Activated T-helper 1 cell treated with anti-CD3 and anti-CD28 coated beads, Interleukin-12 subunit alpha, Interleukin-12 subunit beta, Interleukin-2, Interleukin-4 antibody, amounts not matched to agents 30 ng/mL and 10 ng/mL and 1 ng/mL, durations not matched to agents 14 hours and 24 hours and 36 hours (primary cell): ENCODE measurements around the gene EFCAB9. TPM values are rescaled to one million over a fixed set of nuclear protein-coding genes. Genes with fewer than 3 reads are reported as not detected.
"Not testable (repeated sequence)": the region's sequence is repeated elsewhere in the genome, so short reads cannot be mapped to it uniquely, and the experiment has no call there.

ENCODE experiments used
- DNase-seq: peaks from one replicate; pipeline ENCODE4 v3.0.0; 2021; ENCODE audit warnings: low spot score
- H3K27ac Mint-ChIP-seq: one replicate; pipeline ENCODE4 v1.8.0; 2021; ENCODE audit warnings: mild to moderate bottlenecking, mixed read lengths
- H3K27me3 Mint-ChIP-seq: one replicate; pipeline ENCODE4 v1.8.0; 2022; ENCODE audit warnings: mild to moderate bottlenecking, moderate library complexity, mixed read lengths; ENCODE audit not compliant: insufficient read depth
- H3K36me3 Mint-ChIP-seq: one replicate; pipeline ENCODE4 v1.8.0; 2021; ENCODE audit warnings: low read depth, mixed read lengths
- H3K4me1 Mint-ChIP-seq: one replicate; pipeline ENCODE4 v1.8.0; 2021; ENCODE audit warnings: low read depth, mixed read lengths
- H3K4me3 Mint-ChIP-seq: one replicate; pipeline ENCODE4 v1.8.0; 2021; ENCODE audit warnings: mild to moderate bottlenecking, moderate library complexity, mixed read lengths
- H3K9me3 Mint-ChIP-seq: one replicate; pipeline ENCODE4 v1.8.0; 2021; ENCODE audit warnings: mixed read lengths
- intact Hi-C: fragments of 100-400 bp; cut with micrococcal nuclease; formaldehyde crosslinking; loops from one replicate; pipeline ENCODE4 v1.15.1; 2024
- total RNA-seq: library from RNA; stranded (reverse); gene quantifications from 2 replicates; pipeline ENCODE4 v1.2.3, GENCODE V29; 2022

Gene EFCAB9
- total RNA-seq, 1 donor from 2014 or later, result not detected

GRCh38 chr5:172155101-172155500 is 38.9 kb upstream of the EFCAB9 start:
- H3K27me3 Mint-ChIP-seq, intact Hi-C loops, H3K27ac Mint-ChIP-seq, DNase-seq, H3K9me3 Mint-ChIP-seq, H3K4me3 Mint-ChIP-seq: not testable (repeated sequence)
- Mint-ChIP-seq H3K36me3 (peaks cover 43% of the 10 kb centered on the region), H3K4me1 (peaks cover 48% of the 10 kb centered on the region)

GRCh38 chr5:172156541-172156994 is 37.4 kb upstream of the EFCAB9 start:
- Mint-ChIP-seq H3K9me3 (no peaks in the 10 kb centered on the region), H3K4me1 (peaks cover 44% of the 10 kb centered on the region), H3K4me3 (no peak overlapping the region), H3K27me3 (no peaks in the 10 kb centered on the region), H3K36me3 (peaks cover 41% of the 10 kb centered on the region), H3K27ac (no peak overlapping the region)
- DNase-seq, result no peak
- intact Hi-C loops, result no loop called here

GRCh38 chr5:172159016-172159415 is 35.0 kb upstream of the EFCAB9 start:
- H3K4me1 Mint-ChIP-seq, result peaks cover 33% of the 10 kb centered on the region
- peaks cover 27% of the 10 kb centered on the region for H3K36me3 Mint-ChIP-seq
- H3K4me3 Mint-ChIP-seq, result no peak overlapping the region

GRCh38 chr5:172160506-172160905 is 33.5 kb upstream of the EFCAB9 start:
- no peaks in the 10 kb centered on the region for H3K27me3 Mint-ChIP-seq
- H3K36me3 Mint-ChIP-seq, result peaks cover 18% of the 10 kb centered on the region

More at GRCh38 chr5:172159016-172159415, 35.0 kb upstream of the EFCAB9 start:
- H3K9me3 Mint-ChIP-seq, result no peaks in the 10 kb centered on the region
- H3K27ac Mint-ChIP-seq, result no peak overlapping the region
- H3K27me3 Mint-ChIP-seq, result no peaks in the 10 kb centered on the region
- intact Hi-C loops, result no loop called here
- DNase-seq, result no peak

GRCh38 chr5:172162323-172162986 is 31.5 kb upstream of the EFCAB9 start:
- no peak for DNase-seq
- peaks cover 13% of the 10 kb centered on the region for H3K36me3 Mint-ChIP-seq
- peak overlapping the region; percentile 20 for H3K27ac Mint-ChIP-seq
- peaks cover 29% of the 10 kb centered on the region for H3K4me1 Mint-ChIP-seq
- no peaks in the 10 kb centered on the region for H3K27me3 Mint-ChIP-seq
- no peak overlapping the region for H3K4me3 Mint-ChIP-seq
- no peaks in the 10 kb centered on the region for H3K9me3 Mint-ChIP-seq
- intact Hi-C loops, result no loop called here

More at GRCh38 chr5:172160506-172160905, 33.5 kb upstream of the EFCAB9 start:
- Mint-ChIP-seq H3K4me1 (peaks cover 26% of the 10 kb centered on the region), H3K4me3 (no peak overlapping the region), H3K27ac (peak overlapping the region; percentile 42), H3K9me3 (no peaks in the 10 kb centered on the region)
- DNase-seq, result no peak
- intact Hi-C loops, result no loop called here

GRCh38 chr5:172162987-172163343 is 31.0 kb upstream of the EFCAB9 start:
- no peaks in the 10 kb centered on the region for H3K27me3 Mint-ChIP-seq
- H3K27ac Mint-ChIP-seq, result no peak overlapping the region
- H3K4me1 Mint-ChIP-seq, result peaks cover 34% of the 10 kb centered on the region
- H3K36me3 Mint-ChIP-seq, result peaks cover 13% of the 10 kb centered on the region
- H3K9me3 Mint-ChIP-seq, result no peaks in the 10 kb centered on the region
- intact Hi-C loops, result no loop called here
- H3K4me3 Mint-ChIP-seq, result no peak overlapping the region
- DNase-seq, result no peak

GRCh38 chr5:172163346-172163745 is 30.6 kb upstream of the EFCAB9 start:
- H3K36me3 Mint-ChIP-seq, result peaks cover 13% of the 10 kb centered on the region
- H3K4me1 Mint-ChIP-seq, result peaks cover 38% of the 10 kb centered on the region
- no peak overlapping the region for H3K27ac Mint-ChIP-seq

GRCh38 chr5:172164769-172165212 is 29.2 kb upstream of the EFCAB9 start:
- DNase-seq, result no peak
- intact Hi-C loops, result no loop called here
- Mint-ChIP-seq H3K27me3 (no peaks in the 10 kb centered on the region), H3K36me3 (peaks cover 20% of the 10 kb centered on the region), H3K4me3 (no peak overlapping the region), H3K9me3 (no peaks in the 10 kb centered on the region), H3K27ac (no peak overlapping the region), H3K4me1 (peaks cover 47% of the 10 kb centered on the region)

More at GRCh38 chr5:172163346-172163745, 30.6 kb upstream of the EFCAB9 start:
- no peak for DNase-seq
- intact Hi-C loops, result no loop called here
- Mint-ChIP-seq H3K4me3 (no peak overlapping the region), H3K27me3 (no peaks in the 10 kb centered on the region), H3K9me3 (no peaks in the 10 kb centered on the region)

- DNase-seq, result no peak
- Mint-ChIP-seq H3K4me3 (no peak overlapping the region), H3K27ac (no peak overlapping the region), H3K4me1 (peaks cover 51% of the 10 kb centered on the region), H3K36me3 (peaks cover 26% of the 10 kb centered on the region), H3K27me3 (no peaks in the 10 kb centered on the region), H3K9me3 (no peaks in the 10 kb centered on the region)
- intact Hi-C loops, result no loop called here
These were observed 28.5 kb upstream of the EFCAB9 start for GRCh38 chr5:172165465-172165864.

GRCh38 chr5:172166030-172166826 is 27.7 kb upstream of the EFCAB9 start:
- Mint-ChIP-seq H3K27me3 (no peaks in the 10 kb centered on the region), H3K4me3 (no peak overlapping the region), H3K4me1 (peaks cover 54% of the 10 kb centered on the region), H3K36me3 (peaks cover 27% of the 10 kb centered on the region), H3K27ac (no peak overlapping the region), H3K9me3 (no peaks in the 10 kb centered on the region)
- intact Hi-C loops, result no loop called here
- no peak for DNase-seq

- no peak for DNase-seq
- Mint-ChIP-seq H3K27me3 (no peaks in the 10 kb centered on the region), H3K36me3 (peaks cover 21% of the 10 kb centered on the region), H3K9me3 (no peaks in the 10 kb centered on the region), H3K4me1 (peaks cover 44% of the 10 kb centered on the region), H3K27ac (no peak overlapping the region), H3K4me3 (no peak overlapping the region)
- intact Hi-C loops, result no loop called here
These were observed 26.1 kb upstream of the EFCAB9 start for GRCh38 chr5:172167895-172168294.

- Mint-ChIP-seq H3K27ac (no peak overlapping the region), H3K9me3 (no peaks in the 10 kb centered on the region), H3K27me3 (no peaks in the 10 kb centered on the region), H3K4me3 (no peak overlapping the region), H3K4me1 (peaks cover 46% of the 10 kb centered on the region), H3K36me3 (peaks cover 21% of the 10 kb centered on the region)
- no peak for DNase-seq
- intact Hi-C loops, result no loop called here
These were observed 25.7 kb upstream of the EFCAB9 start for GRCh38 chr5:172168311-172168710.

- Mint-ChIP-seq H3K4me1 (peaks cover 55% of the 10 kb centered on the region), H3K4me3 (no peak overlapping the region), H3K27me3 (no peaks in the 10 kb centered on the region), H3K27ac (no peak overlapping the region), H3K36me3 (peaks cover 27% of the 10 kb centered on the region), H3K9me3 (no peaks in the 10 kb centered on the region)
- DNase-seq, result no peak
- intact Hi-C loops, result no loop called here
These were observed 24.8 kb upstream of the EFCAB9 start for GRCh38 chr5:172169216-172169615.
